ENCODE results near the gene PIM1.
A peak's percentile ranks its signal among the peaks of the same experiment; 100 is the strongest.

The PIM1 gene

DNA sequence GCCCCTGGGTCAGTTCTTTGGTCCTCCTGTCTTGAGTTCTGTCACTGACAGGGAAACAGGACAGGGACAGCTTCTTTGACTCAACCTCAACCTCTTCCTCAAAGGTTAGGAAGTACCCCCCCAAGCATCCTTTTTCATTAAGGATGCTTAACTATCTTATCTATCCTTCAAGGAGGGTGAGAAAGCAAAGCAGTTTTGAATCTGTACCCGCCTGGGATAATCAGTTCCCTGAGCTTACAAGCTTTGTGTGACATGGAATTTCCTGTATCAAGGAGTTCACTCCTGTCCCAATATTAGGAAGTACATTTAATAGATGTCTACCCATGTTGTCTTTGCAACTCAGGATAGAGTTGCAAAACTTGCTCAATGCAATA is 31.1 kb upstream of the PIM1 start:
- DNase-seq = no peak

GRCh38 chr6:37139230-37139962 is 30.6 kb upstream of the PIM1 start:
- no peak for DNase-seq

DNA sequence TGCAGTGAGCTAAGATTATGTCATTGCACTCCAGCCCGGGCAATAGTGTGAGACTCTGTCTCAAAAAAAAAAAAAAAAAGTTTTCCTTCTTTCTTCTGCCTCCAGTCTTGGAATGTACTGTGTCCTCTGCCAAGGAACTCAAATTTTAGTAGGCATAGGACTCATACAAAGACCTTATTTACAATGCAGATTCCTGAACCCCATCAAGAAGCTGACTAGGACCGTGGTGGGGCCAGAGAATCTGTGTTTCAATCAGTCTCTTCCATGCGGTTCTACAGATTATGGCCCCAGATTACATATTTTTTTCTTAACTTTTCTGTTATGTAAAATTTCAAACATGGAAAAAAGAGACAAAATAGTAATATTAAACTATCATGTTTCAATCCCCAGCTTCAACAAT is 29.8 kb upstream of the PIM1 start:
- no peak for DNase-seq

DNA sequence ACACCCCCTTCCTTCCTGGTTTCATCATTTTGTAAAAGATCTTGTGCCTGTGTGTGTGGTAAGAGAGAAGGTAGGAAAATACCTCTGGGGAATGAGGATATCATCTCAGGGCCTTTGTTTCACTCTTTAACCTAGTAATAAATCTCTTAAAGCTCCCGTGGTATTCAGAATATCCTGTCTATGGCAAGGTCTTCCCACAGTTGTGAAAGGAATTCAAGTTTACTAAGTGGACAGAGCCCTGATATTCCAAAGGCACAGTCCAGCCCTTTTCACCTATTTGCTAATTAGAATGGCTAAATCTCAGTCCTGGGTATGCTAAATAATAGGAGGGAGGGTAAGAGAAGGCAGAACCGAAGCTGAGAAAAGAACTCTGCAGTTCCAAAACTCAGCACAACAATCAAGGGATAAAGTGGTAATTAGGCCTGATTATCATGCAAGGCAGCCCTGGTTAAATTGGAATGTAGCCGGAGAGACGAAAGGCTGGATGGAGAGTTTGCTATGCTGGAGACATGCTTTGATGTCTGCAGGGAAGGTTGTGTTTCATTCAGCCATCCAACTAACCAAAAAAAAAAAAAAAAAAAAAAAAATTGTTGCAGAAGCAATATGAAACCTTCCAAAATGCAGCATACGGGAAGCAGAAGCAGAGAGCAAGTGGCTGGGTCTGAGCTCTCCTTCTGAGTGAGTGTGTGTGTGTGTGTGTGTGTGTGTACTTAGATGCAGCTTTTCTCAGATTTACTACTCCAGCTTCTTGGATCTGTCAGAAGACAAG is 28.5 kb upstream of the PIM1 start:
- no peak for DNase-seq

DNA sequence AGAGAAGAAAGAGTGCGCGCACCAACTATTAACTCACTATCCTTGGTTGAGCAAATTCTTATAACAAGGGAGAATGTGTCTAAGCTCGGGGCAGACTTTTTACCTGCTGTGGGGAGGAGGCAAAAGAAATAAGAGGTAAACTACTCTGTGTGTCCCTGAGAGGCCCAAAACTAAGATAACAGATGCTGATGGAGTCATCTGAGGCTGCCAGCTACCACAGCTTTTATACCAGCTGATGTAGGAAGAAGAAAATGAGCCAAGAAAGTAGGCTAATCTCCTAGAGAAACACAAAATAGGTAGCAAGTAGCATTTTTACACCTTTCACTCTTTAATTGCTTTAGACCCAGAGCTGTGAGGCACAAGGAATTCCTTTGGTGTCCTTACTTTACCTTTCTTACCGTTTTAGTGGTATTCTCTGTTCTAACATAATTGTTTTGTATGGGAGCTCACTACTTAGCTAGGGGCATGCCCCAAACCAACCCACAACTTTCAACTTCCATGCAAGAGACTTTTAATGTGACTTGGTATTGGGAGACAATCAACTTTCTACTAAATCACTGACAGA is 27.8 kb upstream of the PIM1 start:
- no peak for DNase-seq

DNA sequence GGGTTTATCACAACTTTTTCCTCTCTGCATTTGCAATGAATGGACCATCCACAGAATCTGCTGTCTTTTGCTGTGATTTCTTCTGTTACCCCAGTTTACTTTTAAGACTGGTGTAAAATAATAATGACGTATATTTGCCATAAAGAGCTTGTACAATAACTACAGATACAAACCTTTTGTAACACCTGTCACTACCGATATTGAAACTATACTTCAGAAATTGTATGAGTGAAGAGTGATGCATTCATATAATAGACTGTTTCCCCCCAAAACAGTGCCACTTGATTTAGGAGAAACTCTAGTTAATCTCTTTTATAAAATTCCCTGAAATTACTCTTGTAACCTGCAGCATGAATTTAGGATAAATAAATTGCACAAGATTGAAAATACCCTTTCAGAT is 26.4 kb upstream of the PIM1 start:
- DNase-seq = no peak

DNA sequence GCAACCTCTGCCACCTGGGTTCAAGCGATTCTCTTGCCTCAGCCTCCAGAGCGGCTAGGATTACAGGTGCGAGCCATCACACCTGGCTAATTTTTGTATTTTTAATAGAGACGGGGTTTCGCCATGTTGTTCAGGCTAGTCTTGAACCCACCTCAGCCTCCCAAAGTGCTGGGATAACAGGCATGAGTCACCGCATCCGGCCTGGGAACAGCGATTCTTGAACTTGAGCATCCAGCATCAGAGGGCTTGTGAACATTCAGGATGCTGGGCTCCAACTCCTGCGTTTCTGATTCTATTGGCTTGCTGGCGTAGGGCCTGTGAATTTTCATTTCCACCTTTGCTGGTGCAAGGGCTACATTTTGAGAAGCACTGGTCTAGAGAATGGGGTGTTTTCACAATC is 24.5 kb upstream of the PIM1 start:
- no peak for DNase-seq

GRCh38 chr6:37146735-37147157 is 23.2 kb upstream of the PIM1 start:
- no peak for DNase-seq

- DNase-seq = no peak
Measured at GRCh38 chr6:37149745-37150144, 20.2 kb upstream of the PIM1 start.

- DNase-seq = no peak
Measured at GRCh38 chr6:37150314-37150713, 19.6 kb upstream of the PIM1 start.

- no peak for DNase-seq
Measured at GRCh38 chr6:37155394-37156312, 14.3 kb upstream of the PIM1 start.

DNA sequence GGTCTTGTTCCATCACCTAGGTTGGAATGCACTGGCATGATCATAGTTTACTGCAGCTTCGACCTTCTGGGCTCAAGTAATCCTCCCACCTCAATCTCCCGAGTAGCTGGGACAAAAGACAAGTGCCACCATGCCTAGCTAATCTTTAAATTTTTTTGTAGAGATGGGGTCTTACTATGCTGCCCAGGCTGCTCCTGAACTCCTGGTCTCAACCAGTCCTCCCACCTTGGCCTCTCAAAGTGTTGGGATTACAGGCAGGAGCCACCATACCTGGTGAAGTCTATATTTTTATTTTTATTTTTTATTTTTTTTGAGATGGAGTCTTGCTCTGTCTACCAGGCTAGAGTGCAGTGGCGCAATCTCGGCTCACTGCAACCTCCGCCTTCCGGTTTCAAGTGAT is 11.4 kb upstream of the PIM1 start:
- no peak for DNase-seq

- DNase-seq = no peak
Measured at GRCh38 chr6:37160922-37161778, 8.8 kb upstream of the PIM1 start.

DNA sequence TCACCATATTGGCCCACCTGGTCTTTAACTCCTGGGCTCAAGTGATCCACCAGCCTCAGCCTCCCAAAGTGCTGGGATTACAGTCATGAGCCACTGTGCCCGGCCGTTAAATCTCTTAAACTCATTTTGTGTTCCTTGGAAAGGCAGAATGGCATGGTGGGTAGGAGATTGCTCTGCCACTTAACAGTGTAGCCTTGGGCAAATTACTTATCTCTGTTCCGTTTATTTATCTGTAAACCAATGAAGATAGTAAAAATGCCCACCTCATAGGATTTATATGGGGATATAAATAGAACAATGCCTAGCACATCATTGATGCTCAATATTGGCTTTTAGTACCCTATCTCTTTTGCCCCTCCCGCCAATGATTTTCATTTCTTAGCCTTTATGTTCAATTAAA is 7.2 kb upstream of the PIM1 start:
- DNase-seq = no peak

GRCh38 chr6:37168163-37168758 is 1.7 kb upstream of the PIM1 start:
- peak; percentile 54 for DNase-seq

- peak; percentile 62 for DNase-seq
Measured at GRCh38 chr6:37168811-37169495, 999 bp upstream of the PIM1 start.

GRCh38 chr6:37170273-37171200 is 585 bp downstream of the PIM1 start:
- DNase-seq = peak; percentile 43

GRCh38 chr6:37171201-37171969 is 1.4 kb downstream of the PIM1 start:
- DNase-seq = no peak

Measured in DMS79 (cell line).